GM12865 (cell line): Measurements from ENCODE around the gene ACAA2.

Source experiments
- DNase-seq: peaks from one replicate; pipeline ENCODE4 v3.0.0; 2010; ENCODE audit warnings: low read depth
- H3K4me3 ChIP-seq: 2 replicates; pipeline ENCODE4 v1.5.1; 2011; ENCODE audit warnings: mild to moderate bottlenecking, low read depth, low read length, control low read depth
- TF ChIP-seq, protein P1 (sequence below): IDR thresholded peaks from 2 replicates; pipeline ENCODE4 v1.5.1; 2011; ENCODE audit warnings: low read length, control low read depth, low read depth, inconsistent platforms; ENCODE audit not compliant: insufficient read depth; ENCODE audit errors: missing control alignments

The ACAA2 gene

DNA sequence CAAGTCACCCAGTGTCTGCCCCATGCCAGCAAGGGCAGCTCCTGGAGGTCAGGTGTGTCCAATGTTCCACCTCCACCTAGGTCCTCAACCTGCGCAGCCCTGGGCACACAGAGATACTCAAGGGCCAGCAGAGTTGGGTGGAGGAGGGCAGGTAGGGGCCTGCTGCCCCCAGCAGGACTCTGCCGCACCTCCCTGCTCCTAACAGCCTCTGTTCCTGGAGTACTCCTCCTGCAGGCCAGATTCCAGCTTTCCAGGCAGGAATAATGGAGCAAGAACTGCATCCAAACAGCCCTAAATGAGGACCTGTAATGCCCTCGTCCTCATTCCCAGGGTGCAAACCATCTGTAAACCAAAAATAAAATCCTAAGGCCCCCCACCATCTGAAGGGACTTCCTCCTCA, 44.4 kb upstream of the ACAA2 start:
- H3K4me3 ChIP-seq, result no peak overlapping the region
- no peak for DNase-seq
- TF ChIP-seq, protein P1, sequence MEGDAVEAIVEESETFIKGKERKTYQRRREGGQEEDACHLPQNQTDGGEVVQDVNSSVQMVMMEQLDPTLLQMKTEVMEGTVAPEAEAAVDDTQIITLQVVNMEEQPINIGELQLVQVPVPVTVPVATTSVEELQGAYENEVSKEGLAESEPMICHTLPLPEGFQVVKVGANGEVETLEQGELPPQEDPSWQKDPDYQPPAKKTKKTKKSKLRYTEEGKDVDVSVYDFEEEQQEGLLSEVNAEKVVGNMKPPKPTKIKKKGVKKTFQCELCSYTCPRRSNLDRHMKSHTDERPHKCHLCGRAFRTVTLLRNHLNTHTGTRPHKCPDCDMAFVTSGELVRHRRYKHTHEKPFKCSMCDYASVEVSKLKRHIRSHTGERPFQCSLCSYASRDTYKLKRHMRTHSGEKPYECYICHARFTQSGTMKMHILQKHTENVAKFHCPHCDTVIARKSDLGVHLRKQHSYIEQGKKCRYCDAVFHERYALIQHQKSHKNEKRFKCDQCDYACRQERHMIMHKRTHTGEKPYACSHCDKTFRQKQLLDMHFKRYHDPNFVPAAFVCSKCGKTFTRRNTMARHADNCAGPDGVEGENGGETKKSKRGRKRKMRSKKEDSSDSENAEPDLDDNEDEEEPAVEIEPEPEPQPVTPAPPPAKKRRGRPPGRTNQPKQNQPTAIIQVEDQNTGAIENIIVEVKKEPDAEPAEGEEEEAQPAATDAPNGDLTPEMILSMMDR, result no peak

DNA sequence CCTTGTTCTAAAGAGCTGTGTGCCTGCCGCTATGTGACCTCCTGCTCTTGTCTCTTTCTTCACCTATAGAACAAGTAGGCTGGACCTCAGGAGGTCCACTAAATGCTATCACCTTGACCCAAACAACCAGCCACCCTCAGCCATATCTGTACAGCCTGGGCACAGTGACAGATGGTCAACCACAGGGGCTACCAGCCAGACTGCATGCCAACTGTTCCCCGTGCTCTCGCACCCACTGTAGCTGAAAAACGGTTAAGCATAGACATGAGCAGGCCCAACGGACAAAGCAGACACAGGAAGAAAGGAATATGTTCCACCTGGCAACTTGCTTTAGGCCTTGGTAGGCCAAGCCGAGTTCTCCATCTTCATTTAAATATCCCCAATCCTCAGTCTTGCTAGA, 43.2 kb upstream of the ACAA2 start:
- DNase-seq, result no peak
- TF ChIP-seq, protein P1, result no peak
- H3K4me3 ChIP-seq, result no peak overlapping the region

DNA sequence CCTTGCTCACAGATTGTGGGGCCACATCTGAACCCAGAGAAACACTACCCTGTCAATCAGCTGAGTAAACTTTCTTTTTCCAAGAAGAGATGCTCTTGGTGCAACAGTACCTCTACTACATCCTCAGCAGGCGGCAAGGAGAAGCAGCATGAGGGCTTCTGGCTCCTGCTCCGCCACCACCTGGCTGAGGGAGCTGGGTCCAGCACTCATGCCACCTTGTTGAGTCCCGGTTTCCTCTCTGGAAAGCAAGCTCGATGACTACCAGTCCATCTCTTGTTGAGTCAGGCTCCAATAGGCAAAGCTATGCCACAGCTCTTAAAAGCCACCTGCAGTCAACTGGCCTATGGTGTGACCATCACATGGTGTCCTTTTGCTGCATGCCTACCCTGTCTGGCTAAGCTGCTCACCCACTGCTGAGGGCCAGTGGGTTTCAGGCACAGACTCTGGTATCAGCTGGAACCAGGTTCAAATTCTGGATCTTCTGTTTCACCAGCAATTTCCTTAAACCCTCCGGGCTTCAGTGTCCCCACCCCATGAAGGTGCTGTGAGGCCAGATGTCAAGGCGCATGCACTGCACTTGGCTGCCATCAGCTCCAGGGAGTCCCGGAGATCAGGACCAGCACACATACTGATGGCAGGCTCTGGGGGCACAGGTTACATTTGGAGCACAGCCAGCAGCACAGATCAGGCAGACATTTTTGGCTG, 42.5 kb upstream of the ACAA2 start:
- no peak overlapping the region for H3K4me3 ChIP-seq
- no peak for DNase-seq
- TF ChIP-seq, protein P1, result no peak

DNA sequence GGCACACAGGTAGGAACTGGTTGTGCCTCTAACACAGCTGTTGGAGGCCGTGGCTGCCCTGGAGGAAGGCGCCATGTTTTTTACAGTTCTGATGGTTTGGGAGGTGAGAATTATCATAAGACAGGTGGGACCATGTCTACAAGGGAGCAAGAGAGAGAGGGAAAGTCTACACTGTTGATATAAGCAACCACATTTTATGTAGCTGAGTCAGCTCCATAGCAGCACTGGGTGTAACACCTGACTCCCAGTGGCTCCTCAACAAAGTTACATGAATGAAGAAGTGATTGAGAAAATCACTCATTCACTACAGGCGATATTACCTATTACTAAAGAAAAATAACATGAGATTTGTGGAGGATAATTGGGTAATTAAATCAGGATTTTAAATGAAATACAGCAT, 41.3 kb upstream of the ACAA2 start:
- no peak for DNase-seq
- TF ChIP-seq, protein P1, result no peak
- no peak overlapping the region for H3K4me3 ChIP-seq

DNA sequence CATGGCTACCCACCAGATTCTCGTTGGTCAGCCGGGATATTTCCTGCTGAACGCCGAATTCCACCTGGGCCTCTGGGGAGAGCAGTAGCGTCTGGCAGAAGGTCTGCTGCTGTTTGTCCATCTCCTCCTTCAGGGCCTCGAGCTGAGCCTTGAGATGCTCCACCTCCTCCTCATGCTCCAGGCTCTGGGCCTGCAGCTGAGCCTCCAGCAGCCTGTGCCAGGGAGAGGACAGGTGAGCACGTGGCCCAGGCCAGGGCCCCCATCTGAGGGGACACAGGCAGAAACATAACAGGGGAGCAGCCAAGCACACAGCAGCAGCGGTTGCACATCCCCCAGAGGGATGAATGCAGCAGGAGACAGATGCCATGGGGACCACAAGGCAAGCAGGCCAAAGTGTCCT, 40.1 kb upstream of the ACAA2 start:
- DNase-seq, result no peak
- H3K4me3 ChIP-seq, result no peak overlapping the region
- TF ChIP-seq, protein P1, result no peak

DNA sequence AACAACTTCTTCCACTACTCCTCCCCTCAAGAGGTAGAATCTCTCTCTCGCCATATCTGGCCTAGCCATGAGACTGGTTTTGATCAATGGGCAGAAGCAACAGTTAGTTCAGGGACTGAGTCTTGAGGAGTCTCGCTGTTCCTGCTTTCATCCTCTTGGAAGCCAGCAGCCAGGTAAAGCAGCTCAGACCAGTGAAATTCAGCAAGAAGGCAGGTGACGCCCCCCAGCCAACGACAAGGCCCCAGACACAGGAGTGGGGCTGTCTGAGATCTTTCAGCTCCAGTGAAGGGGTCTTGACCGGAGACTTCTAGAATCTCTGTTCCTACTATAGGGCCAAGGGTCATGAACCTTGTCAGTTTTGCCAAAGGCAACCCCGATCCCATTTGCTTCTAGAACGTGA, 39.7 kb upstream of the ACAA2 start:
- DNase-seq, result no peak
- TF ChIP-seq, protein P1, result no peak

DNA sequence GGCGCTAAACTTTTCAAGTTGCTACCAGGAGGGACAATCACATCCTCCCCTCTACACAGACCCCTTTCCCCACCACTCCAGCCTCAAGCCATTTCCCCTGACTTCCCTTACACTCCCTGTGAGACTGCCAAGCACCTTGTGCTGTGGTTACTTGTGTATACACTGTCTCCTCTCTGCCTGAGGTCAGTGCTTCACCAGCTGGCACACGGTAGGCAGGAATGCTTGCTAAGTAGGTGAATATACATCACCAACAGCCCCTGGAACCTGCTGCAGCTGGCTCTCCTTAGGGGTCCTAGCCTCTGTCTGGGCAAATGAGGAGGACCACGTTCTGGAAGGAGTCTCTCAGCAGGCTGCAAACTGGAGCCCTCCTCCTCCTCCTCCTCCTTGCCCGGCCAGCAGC, 38.3 kb upstream of the ACAA2 start:
- H3K4me3 ChIP-seq, result no peak overlapping the region
- TF ChIP-seq, protein P1, result no peak
- DNase-seq, result no peak

More for the DNA sequence above, 39.7 kb upstream of the ACAA2 start:
- H3K4me3 ChIP-seq, result no peak overlapping the region
